A172 (cell line): Measurements from ENCODE around the gene NET1. TPM values are rescaled to one million over a fixed set of nuclear protein-coding genes. Genes with fewer than 3 reads are reported as not detected.

ENCODE experiments used
- DNase-seq: peaks from one replicate; pipeline ENCODE4 v3.0.0-alpha.2; 2015; ENCODE audit warnings: low spot score
- total RNA-seq: library from RNA; depleted of rRNA; stranded (reverse); fragments of >200 nt; shearing (Covaris generic); gene quantifications from 2 replicates; pipeline ENCODE4 v1.2.3, GENCODE V29; 2014

NET1 gene
- total RNA-seq, 1 experiment from 2014 or later: 52.1 TPM

GRCh38 chr10:5442990-5443370 is 30.6 kb downstream of the NET1 start:
- no peak for DNase-seq

GRCh38 chr10:5443429-5443828 is 31.1 kb downstream of the NET1 start:
- no peak for DNase-seq

- no peak for DNase-seq
Observed at GRCh38 chr10:5445006-5445405, 32.6 kb downstream of the NET1 start.

- DNase-seq: peak; percentile 79
Observed at GRCh38 chr10:5446390-5446926, 34.1 kb downstream of the NET1 start.

GRCh38 chr10:5447056-5447455 is 34.7 kb downstream of the NET1 start:
- peak; percentile 15 for DNase-seq

- DNase-seq: no peak
Observed at GRCh38 chr10:5447611-5448071, 35.3 kb downstream of the NET1 start.

- DNase-seq: no peak
Observed at GRCh38 chr10:5448333-5449001, 36.1 kb downstream of the NET1 start.

- no peak for DNase-seq
Observed at GRCh38 chr10:5449227-5449626, 36.9 kb downstream of the NET1 start.

- no peak for DNase-seq
Observed at GRCh38 chr10:5449823-5450222, 37.5 kb downstream of the NET1 start.

GRCh38 chr10:5450605-5451384 is 38.4 kb downstream of the NET1 start:
- DNase-seq: no peak

GRCh38 chr10:5453749-5454489 is 41.6 kb downstream of the NET1 start:
- no peak for DNase-seq

- no peak for DNase-seq
Observed at GRCh38 chr10:5456563-5456962, 44.2 kb downstream of the NET1 start.

GRCh38 chr10:5457741-5458140 is 45.4 kb downstream of the NET1 start:
- DNase-seq: no peak

- no peak for DNase-seq
Observed at GRCh38 chr10:5458425-5458824, 46.1 kb downstream of the NET1 start.

GRCh38 chr10:5458949-5459747 is 46.8 kb downstream of the NET1 start:
- no peak for DNase-seq

GRCh38 chr10:5460468-5461202 is 48.3 kb downstream of the NET1 start:
- no peak for DNase-seq

GRCh38 chr10:5461203-5461588 is 48.8 kb downstream of the NET1 start:
- no peak for DNase-seq

- DNase-seq: no peak
Observed at GRCh38 chr10:5461914-5462840, 49.8 kb downstream of the NET1 start.

- no peak for DNase-seq
Observed at GRCh38 chr10:5462841-5463293, 50.5 kb downstream of the NET1 start.

GRCh38 chr10:5464546-5464945 is 52.2 kb downstream of the NET1 start:
- no peak for DNase-seq
